ENCODE results near the gene MOG. TPM values are rescaled to one million over a fixed set of nuclear protein-coding genes. Genes with fewer than 3 reads are reported as not detected.

MOG gene
- total RNA-seq, 1 donor from 2014 or later, result not detected

- intact Hi-C loops (cut with micrococcal nuclease), result no loop called here
Observed at GRCh38 chr6:29674008-29674407, 17.1 kb downstream of the MOG start.

GRCh38 chr6:29675561-29675960 is 18.7 kb downstream of the MOG start:
- intact Hi-C loops (cut with micrococcal nuclease), result no loop called here

GRCh38 chr6:29676981-29677601 is 20.2 kb downstream of the MOG start:
- intact Hi-C loops (cut with micrococcal nuclease), result no loop called here

GRCh38 chr6:29678114-29678513 is 21.2 kb downstream of the MOG start:
- intact Hi-C loops (cut with micrococcal nuclease), result no loop called here

- intact Hi-C loops (cut with micrococcal nuclease), result no loop called here
Observed at GRCh38 chr6:29679962-29680361, 23.1 kb downstream of the MOG start.

GRCh38 chr6:29680416-29680815 is 23.5 kb downstream of the MOG start:
- intact Hi-C loops (cut with micrococcal nuclease), result no loop called here

GRCh38 chr6:29680904-29681303 is 24.0 kb downstream of the MOG start, which contains the start of gene ZFP57:
TSS of gene ZFP57 (minus strand) at chr6:29681152. CDS start at chr6:29677003, 4,149 bp downstream.
- intact Hi-C loops (cut with micrococcal nuclease), result no loop called here

- intact Hi-C loops (cut with micrococcal nuclease), result no loop called here
Observed at GRCh38 chr6:29681811-29682210, 24.9 kb downstream of the MOG start.

- intact Hi-C loops (cut with micrococcal nuclease), result no loop called here
Observed at GRCh38 chr6:29685718-29686326, 28.9 kb downstream of the MOG start.

- intact Hi-C loops (cut with micrococcal nuclease), result no loop called here
Observed at GRCh38 chr6:29694637-29695036, 37.7 kb downstream of the MOG start.

- intact Hi-C loops (cut with micrococcal nuclease), result no loop called here
Observed at GRCh38 chr6:29696147-29697125, 39.5 kb downstream of the MOG start.

GRCh38 chr6:29702519-29703103 is 45.7 kb downstream of the MOG start:
- intact Hi-C loops (cut with micrococcal nuclease), result loop anchor here (1.0 kb wide), 3 partner anchors 36 to 133 kb away; no protein-coding TSS in a partner anchor

GRCh38 chr6:29705389-29706231 is 48.7 kb downstream of the MOG start:
- intact Hi-C loops (cut with micrococcal nuclease), result loop anchor here (5.0 kb wide), 3 partner anchors 222 to 362 kb away; partner anchors contain the start of gene PPP1R11

- intact Hi-C loops (cut with micrococcal nuclease), result loop anchor here (1.0 to 5.0 kb wide), 7 partner anchors 41 to 359 kb away; partner anchors contain the start of gene PPP1R11
Observed at GRCh38 chr6:29708432-29709179, 51.7 kb downstream of the MOG start.

- intact Hi-C loops (cut with micrococcal nuclease), result loop anchor here (5.0 kb wide), 3 partner anchors 218 to 358 kb away; partner anchors contain the start of gene PPP1R11
Observed at GRCh38 chr6:29709188-29709587, 52.3 kb downstream of the MOG start.

GRCh38 chr6:29710281-29710941 is 53.5 kb downstream of the MOG start:
- intact Hi-C loops (cut with micrococcal nuclease), result no loop called here

- intact Hi-C loops (cut with micrococcal nuclease), result loop anchor here (5.0 kb wide), 5 partner anchors 69 to 341 kb away; partner anchors contain the start of genes HLA-A and POLR1H
Observed at GRCh38 chr6:29720863-29721262, 64.0 kb downstream of the MOG start.
